ENCODE data around the gene ARHGAP6. TPM values are rescaled to one million over a fixed set of nuclear protein-coding genes. Genes with fewer than 3 reads are reported as not detected.
"Not testable (repeated sequence)": the region's sequence is repeated elsewhere in the genome, so short reads cannot be mapped to it uniquely, and the experiment has no call there.

ARHGAP6 gene
- total RNA-seq, 2 experiments from 2014 or later: not detected

DNA sequence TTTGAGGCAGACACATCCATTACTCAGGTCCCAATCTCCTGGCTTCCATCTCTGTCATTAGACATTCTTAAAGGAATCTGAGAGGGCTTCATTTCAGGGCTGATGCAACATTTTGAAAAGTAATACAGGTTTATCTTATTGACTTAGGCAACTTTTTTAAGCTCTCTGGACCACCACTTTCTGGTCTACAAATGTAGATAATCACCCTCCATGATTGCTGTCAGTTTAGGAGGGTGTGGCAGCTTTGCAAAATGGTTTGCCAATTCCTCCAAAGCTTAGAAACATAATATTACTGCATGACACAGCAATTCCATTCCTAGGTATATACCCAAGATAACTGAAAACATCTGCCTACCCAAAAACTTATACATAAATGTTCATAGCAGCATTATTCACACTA is 77.6 kb downstream of the ARHGAP6 start:
- Mint-ChIP-seq H3K4me3 (no peak overlapping the region), H3K4me1 (ENCODE audit: low read depth) (peaks cover 10% of the 10 kb centered on the region), H3K9me3 (ENCODE audit: insufficient read depth) (no peaks in the 10 kb centered on the region), H3K27me3 (ENCODE audit: low read depth) (no peaks in the 10 kb centered on the region), H3K36me3 (ENCODE audit: low read depth) (no peaks in the 10 kb centered on the region), H3K27ac (no peak overlapping the region)
- DNase-seq (no peak), ATAC-seq (no peak)
- ChIA-PET CTCF (no interaction called here), POLR2A (no interaction called here)

DNA sequence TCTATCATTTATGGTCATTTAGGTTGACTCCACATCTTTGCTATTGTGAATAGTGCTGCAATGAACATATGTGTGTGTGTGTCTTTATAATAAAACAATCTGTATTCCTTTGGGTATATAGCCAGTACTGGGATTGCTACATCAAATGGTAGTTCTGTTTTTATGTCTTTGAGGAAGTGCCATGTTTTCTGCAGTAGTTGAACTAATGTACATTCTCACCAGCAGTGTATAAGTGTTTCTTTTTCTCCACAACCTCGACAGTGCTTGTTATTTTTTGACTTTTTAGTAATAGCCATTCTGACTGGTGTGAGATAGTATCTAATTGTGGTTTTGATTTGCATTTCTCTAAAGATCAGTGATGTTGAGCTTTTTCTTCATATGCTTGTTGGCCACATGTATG is 80.5 kb downstream of the ARHGAP6 start:
- ChIA-PET CTCF (no interaction called here), POLR2A (interaction anchor here (0.7 kb wide), 1 partner anchor 623 kb away, joined by 3 read pairs; no protein-coding TSS in a partner anchor)
- no peak for ATAC-seq
- no peak for DNase-seq
- Mint-ChIP-seq H3K9me3 (ENCODE audit: insufficient read depth) (no peaks in the 10 kb centered on the region), H3K36me3 (ENCODE audit: low read depth) (no peaks in the 10 kb centered on the region), H3K4me3 (no peak overlapping the region), H3K27ac (no peak overlapping the region), H3K4me1 (ENCODE audit: low read depth) (no peaks in the 10 kb centered on the region), H3K27me3 (ENCODE audit: low read depth) (no peaks in the 10 kb centered on the region)

DNA sequence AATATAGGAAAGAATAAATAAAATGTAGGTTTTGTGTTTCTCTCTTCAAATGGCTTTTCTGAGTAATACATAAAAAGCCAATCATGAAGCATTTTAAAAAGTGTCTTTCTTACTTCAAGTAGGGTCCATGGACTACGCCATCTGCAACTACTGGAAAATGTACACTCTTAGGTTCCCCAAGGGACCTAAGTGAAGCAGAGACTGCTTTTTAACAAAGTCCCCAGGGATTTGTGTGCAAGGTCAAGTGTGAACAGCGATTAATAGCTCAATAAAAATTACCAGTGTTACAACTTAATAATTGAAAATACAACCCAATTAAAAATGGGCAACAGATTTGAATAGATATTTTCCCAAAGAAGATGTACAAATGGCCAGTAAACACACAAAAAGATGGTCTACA is 84.9 kb downstream of the ARHGAP6 start:
- POLR2A ChIA-PET: interaction anchor here (0.6 kb wide), 1 partner anchor 1770 kb away, joined by 4 read pairs; no protein-coding TSS in a partner anchor

DNA sequence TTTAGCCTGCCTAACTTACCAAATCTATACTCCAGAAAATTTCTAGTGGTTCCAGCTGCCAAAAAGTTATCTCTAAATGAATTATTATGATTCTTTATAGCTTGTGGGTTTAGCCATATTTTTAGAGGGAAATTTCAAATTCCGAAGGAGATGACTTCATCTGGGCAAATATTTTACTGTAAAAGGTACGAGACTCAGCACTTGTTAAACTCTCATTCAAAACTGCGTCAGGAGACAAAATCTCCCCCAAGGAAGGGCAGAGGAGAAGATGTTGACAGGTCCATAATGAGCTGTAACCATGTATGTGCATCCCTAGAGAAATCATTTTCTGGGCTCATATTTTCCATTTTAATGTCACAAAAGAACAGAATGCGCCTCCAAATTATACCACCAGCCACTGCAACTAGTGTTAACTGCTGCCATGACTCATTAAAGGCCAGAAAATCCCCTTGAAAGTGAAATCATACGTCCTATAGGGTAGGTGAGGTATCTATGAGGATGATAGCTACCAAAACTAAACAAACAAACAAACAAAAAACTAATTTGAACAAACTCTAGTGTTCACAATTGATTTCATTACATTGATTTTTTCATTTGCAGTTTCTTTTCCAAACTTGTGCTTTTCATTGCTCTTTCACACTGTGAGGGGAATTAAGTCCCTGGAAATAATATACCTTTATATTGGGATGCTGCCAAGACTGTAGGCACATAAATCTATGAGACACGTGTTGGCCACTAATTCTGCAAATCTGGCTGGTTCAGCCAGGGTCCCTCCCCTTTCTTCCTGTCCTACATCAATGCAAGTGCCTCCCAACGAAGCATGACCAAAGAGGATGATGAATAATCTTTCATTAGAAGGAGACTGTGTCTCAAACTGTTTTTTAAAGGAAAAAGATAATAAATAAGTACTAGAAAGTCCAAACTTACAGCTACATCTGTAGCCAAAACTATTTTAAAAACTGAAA is 85.8 kb downstream of the ARHGAP6 start:
- ATAC-seq: no peak
- Mint-ChIP-seq H3K27me3 (ENCODE audit: low read depth) (peaks cover 3% of the 10 kb centered on the region), H3K4me3 (no peak overlapping the region), H3K9me3 (ENCODE audit: insufficient read depth) (no peaks in the 10 kb centered on the region), H3K36me3 (ENCODE audit: low read depth) (no peaks in the 10 kb centered on the region), H3K27ac (no peak overlapping the region), H3K4me1 (ENCODE audit: low read depth) (no peaks in the 10 kb centered on the region)
- ChIA-PET CTCF (interaction anchor here (1.0 kb wide), 1 partner anchor 22 kb away, joined by 3 read pairs; no protein-coding TSS in a partner anchor), POLR2A (interaction anchor here (0.6 kb wide), 1 partner anchor 1771 kb away, joined by 4 read pairs; no protein-coding TSS in a partner anchor)
- DNase-seq: no peak

More for the DNA sequence above, 84.9 kb downstream of the ARHGAP6 start:
- H3K4me3 Mint-ChIP-seq: no peak overlapping the region
- H3K4me1 Mint-ChIP-seq (ENCODE audit: low read depth): no peaks in the 10 kb centered on the region
- peaks cover 3% of the 10 kb centered on the region for H3K27me3 Mint-ChIP-seq (ENCODE audit: low read depth)
- ATAC-seq (no peak), DNase-seq (no peak)
- H3K9me3 Mint-ChIP-seq (ENCODE audit: insufficient read depth): no peaks in the 10 kb centered on the region
- H3K36me3 Mint-ChIP-seq (ENCODE audit: low read depth): no peaks in the 10 kb centered on the region
- CTCF ChIA-PET: no interaction called here
- no peak overlapping the region for H3K27ac Mint-ChIP-seq

DNA sequence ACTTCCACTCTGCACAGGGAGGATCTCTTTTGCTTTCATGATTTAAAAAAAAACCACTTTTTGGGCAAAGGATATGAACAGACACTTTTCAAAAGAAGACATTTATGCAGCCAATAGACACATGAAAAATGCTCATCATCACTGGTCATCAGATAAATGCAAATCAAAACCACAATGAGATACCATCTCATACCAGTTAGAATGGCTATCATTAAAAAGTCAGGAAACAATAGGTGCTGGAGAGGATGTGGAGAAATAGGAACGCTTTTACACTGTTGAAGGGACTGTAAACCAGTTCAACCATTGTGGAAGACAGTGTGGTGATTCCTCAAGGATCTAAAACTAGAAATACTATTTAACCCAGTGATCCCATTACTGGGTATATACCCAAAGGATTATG is 87.4 kb downstream of the ARHGAP6 start:
- H3K27me3 Mint-ChIP-seq (ENCODE audit: low read depth); CTCF ChIA-PET; H3K27ac Mint-ChIP-seq; DNase-seq; H3K36me3 Mint-ChIP-seq (ENCODE audit: low read depth); POLR2A ChIA-PET; H3K4me3 Mint-ChIP-seq; H3K4me1 Mint-ChIP-seq (ENCODE audit: low read depth); ATAC-seq; H3K9me3 Mint-ChIP-seq (ENCODE audit: insufficient read depth): not testable (repeated sequence)

DNA sequence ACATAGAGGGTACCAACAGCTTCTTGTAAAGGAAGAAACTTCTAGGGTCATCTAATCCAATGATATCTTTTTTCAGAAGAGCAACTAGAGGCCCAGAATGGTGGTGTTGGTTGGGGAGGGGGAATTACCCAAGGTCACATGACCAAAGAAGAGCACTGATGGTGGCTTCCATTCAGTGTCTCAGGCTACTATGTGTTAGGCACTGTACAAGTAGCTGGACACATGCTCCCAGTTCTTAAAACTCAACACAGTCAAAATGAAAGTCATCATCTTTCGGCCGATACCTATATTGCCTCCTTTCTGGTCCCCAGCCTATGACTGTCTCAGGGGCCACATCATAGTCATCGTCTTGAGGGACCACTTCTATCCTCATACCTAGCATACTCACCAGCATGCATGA is 88.1 kb downstream of the ARHGAP6 start:
- Mint-ChIP-seq H3K4me3 (no peak overlapping the region), H3K27ac (no peak overlapping the region), H3K9me3 (ENCODE audit: insufficient read depth) (no peaks in the 10 kb centered on the region), H3K27me3 (ENCODE audit: low read depth) (peaks cover 3% of the 10 kb centered on the region), H3K4me1 (ENCODE audit: low read depth) (no peaks in the 10 kb centered on the region), H3K36me3 (ENCODE audit: low read depth) (no peaks in the 10 kb centered on the region)
- ATAC-seq (no peak), DNase-seq (no peak)
- CTCF ChIA-PET: no interaction called here
- POLR2A ChIA-PET: no interaction called here

DNA sequence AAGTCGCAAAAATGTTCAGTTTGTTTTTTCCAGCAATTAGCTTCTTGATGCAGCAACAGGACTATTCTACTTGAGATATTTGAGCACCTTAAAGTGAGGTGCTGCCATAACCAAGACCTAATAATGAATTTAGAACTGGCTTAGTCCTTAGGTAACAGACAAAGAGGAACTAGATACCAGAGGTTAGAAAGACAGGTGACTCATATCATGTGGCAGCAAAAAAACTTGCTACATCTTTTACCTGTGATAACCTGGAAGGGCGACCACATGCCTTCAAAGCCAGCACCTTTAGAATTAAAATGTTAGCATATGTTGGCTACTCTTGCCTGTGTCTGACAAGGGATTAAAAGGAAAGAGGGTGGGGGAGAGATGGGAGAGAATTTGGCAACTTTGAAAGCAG is 90.4 kb downstream of the ARHGAP6 start:
- Mint-ChIP-seq H3K4me1 (ENCODE audit: low read depth) (no peaks in the 10 kb centered on the region), H3K27ac (no peak overlapping the region), H3K9me3 (ENCODE audit: insufficient read depth) (no peaks in the 10 kb centered on the region), H3K36me3 (ENCODE audit: low read depth) (no peaks in the 10 kb centered on the region), H3K4me3 (no peak overlapping the region), H3K27me3 (ENCODE audit: low read depth) (peaks cover 3% of the 10 kb centered on the region)
- ATAC-seq: no peak
- DNase-seq: no peak
- ChIA-PET CTCF (no interaction called here), POLR2A (no interaction called here)

DNA sequence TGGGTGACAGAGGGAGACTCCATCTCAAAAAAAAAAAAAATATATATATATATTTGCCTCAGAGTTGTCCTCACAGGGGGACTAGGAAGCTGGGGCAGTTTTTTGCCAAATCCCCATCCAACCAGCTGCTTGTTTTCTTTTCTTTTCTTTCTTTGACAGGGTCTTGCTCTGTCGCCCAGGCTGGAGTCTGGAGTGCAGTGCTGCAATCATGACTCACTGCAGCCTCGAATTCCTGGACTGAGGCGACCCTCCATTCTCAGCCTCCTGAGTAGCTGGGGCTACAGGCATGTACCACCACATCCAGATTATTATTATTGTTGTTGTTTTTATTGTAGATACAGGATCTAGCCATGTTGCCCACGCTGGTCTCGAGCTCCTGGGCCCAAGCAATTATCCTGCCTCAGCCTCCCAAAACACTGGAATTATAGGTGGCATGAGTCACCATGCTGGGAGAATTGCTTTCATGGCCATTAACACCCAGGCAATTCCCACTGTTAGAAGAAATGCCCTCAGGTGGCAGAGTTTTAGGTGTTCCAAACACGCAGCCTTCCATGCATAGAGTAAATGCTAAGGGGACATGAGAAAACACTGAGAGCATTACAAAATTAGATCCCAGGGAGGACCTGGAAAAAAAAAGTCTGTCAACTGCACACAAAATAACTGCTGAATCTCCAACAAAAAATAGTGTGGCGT is 98.0 kb downstream of the ARHGAP6 start:
- ChIA-PET CTCF (no interaction called here), POLR2A (no interaction called here)
- Mint-ChIP-seq H3K36me3 (ENCODE audit: low read depth) (no peaks in the 10 kb centered on the region), H3K4me1 (ENCODE audit: low read depth) (no peaks in the 10 kb centered on the region), H3K27ac (no peak overlapping the region), H3K9me3 (ENCODE audit: insufficient read depth) (no peaks in the 10 kb centered on the region), H3K4me3 (no peak overlapping the region), H3K27me3 (ENCODE audit: low read depth) (peaks cover 2% of the 10 kb centered on the region)
- DNase-seq (no peak), ATAC-seq (no peak)

DNA sequence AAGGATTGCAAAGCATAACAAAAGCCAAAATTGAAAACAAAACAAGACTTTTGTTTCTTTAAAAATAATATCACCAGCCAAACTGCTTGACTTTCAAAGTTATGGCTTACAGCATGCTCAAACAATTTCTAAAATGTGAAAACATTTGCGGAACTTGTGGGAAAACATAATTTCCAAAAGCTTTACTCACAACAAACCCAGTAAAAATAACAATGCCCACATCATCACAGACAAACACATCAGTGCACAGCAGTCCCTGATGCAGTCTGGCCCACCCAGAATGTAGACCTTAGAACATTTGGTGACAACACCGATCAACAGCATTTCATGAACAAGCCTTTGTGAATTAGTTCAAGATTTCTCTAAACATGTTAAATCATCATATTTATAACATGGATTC is 98.9 kb downstream of the ARHGAP6 start:
- Mint-ChIP-seq H3K9me3 (ENCODE audit: insufficient read depth) (no peaks in the 10 kb centered on the region), H3K4me3 (no peak overlapping the region), H3K4me1 (ENCODE audit: low read depth) (no peaks in the 10 kb centered on the region), H3K36me3 (ENCODE audit: low read depth) (no peaks in the 10 kb centered on the region), H3K27me3 (ENCODE audit: low read depth) (peaks cover 2% of the 10 kb centered on the region), H3K27ac (no peak overlapping the region)
- POLR2A ChIA-PET: no interaction called here
- DNase-seq (no peak), ATAC-seq (no peak)
- CTCF ChIA-PET: no interaction called here

DNA sequence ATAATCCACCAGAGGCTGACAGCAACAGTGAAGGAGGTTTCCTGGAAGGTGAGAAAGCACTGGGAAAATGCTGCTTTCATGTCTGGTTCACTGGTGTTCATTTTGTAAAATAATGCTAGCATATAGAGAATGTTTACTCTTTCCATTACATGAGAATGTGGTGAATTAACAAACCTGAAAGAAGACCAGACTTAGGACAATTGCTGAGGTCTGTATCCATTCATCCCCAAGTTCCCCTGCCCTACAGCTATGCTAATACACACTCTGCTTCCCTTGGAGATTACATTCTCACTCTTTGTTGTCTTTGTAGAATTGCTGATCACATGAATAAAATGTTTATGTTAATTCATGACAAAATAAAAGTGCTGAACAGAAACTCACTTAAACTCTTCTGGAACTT is 99.5 kb downstream of the ARHGAP6 start:
- ChIA-PET POLR2A (no interaction called here), CTCF (no interaction called here)
- H3K27ac Mint-ChIP-seq: no peak overlapping the region
- peaks cover 2% of the 10 kb centered on the region for H3K27me3 Mint-ChIP-seq (ENCODE audit: low read depth)
- no peak for ATAC-seq
- H3K36me3 Mint-ChIP-seq (ENCODE audit: low read depth): no peaks in the 10 kb centered on the region
- no peak overlapping the region for H3K4me3 Mint-ChIP-seq
- DNase-seq: no peak
- no peaks in the 10 kb centered on the region for H3K9me3 Mint-ChIP-seq (ENCODE audit: insufficient read depth)
- no peaks in the 10 kb centered on the region for H3K4me1 Mint-ChIP-seq (ENCODE audit: low read depth)

DNA sequence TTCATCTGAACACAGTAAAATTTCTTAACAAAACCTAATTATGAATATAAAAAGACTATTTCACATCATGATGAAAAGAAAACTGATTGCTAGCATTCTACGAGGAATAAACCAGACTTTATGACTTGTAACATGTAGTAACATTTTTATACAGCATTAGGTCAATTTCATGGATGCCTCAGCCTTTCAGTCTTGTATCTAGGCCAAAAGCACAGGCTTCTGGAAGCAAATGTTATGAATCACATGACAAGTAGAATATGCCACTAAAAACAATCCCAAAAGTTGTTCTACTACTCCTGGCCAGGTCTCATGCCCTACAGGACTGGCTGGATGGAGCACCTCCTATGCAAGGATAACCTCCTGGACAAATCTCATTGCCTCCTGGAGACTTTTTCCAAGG is 101.2 kb downstream of the ARHGAP6 start:
- CTCF ChIA-PET: interaction anchor here (0.9 kb wide), 1 partner anchor 33 kb away, joined by 3 read pairs; no protein-coding TSS in a partner anchor
- no peaks in the 10 kb centered on the region for H3K4me1 Mint-ChIP-seq (ENCODE audit: low read depth)
- no peak overlapping the region for H3K27ac Mint-ChIP-seq
- H3K27me3 Mint-ChIP-seq (ENCODE audit: low read depth): peaks cover 2% of the 10 kb centered on the region
- POLR2A ChIA-PET: no interaction called here
- H3K4me3 Mint-ChIP-seq: no peak overlapping the region
- no peak for DNase-seq
- H3K36me3 Mint-ChIP-seq (ENCODE audit: low read depth): no peaks in the 10 kb centered on the region
- H3K9me3 Mint-ChIP-seq (ENCODE audit: insufficient read depth): no peaks in the 10 kb centered on the region
- ATAC-seq: no peak

DNA sequence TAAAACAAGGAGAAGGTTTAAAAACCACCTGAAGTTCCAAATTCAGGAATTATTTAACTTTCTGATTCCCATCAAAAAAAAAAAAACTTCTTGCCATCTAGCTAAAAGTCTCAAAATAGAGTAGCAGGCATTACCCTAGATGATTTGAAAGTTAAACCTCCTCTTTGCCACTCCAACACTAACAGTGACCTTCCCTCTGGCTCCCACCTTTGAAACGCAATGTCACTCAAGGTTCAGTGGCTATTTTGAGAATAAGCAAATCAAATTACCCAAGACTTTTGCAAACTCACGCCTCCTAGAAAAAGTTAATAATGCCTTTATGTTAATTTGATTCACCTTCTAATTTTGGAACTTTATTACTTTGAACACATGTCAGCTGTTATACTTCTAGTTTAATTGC is 103.2 kb downstream of the ARHGAP6 start:
- Mint-ChIP-seq H3K9me3 (ENCODE audit: insufficient read depth) (no peaks in the 10 kb centered on the region), H3K27me3 (ENCODE audit: low read depth) (peaks cover 2% of the 10 kb centered on the region), H3K27ac (no peak overlapping the region), H3K36me3 (ENCODE audit: low read depth) (no peaks in the 10 kb centered on the region), H3K4me3 (no peak overlapping the region), H3K4me1 (ENCODE audit: low read depth) (no peaks in the 10 kb centered on the region)
- ChIA-PET POLR2A (no interaction called here), CTCF (no interaction called here)
- DNase-seq (no peak), ATAC-seq (no peak)

Measured in activated CD8-positive, alpha-beta T cell treated with anti-CD3 and anti-CD28 coated beads, Interleukin-2, amount 10 ng/mL, durations not matched to agents 7 days and 5 days (primary cell).